Activated CD8-positive, alpha-beta memory T cell treated with anti-CD3 and anti-CD28 coated beads for 36 hours (primary cell): ENCODE measurements around the gene RNPS1. TPM values are rescaled to one million over a fixed set of nuclear protein-coding genes. Genes with fewer than 3 reads are reported as not detected.

Source experiments
- CTCF ChIA-PET: fragments of 350-600 bp; sonication (Branson Sonifier 250); formaldehyde crosslinking; loops from one replicate; lab custom pipeline; 2021; ENCODE audit warnings: antibody characterized with exemption; lab: Charles Lee
- POLR2A ChIA-PET: fragments of 350-600 bp; sonication (Branson Sonifier 250); formaldehyde crosslinking; loops from one replicate; lab custom pipeline; 2021; ENCODE audit warnings: antibody characterized with exemption; lab: Charles Lee
- total RNA-seq, 2 experiments: library from RNA; stranded (reverse); gene quantifications; one replicate each; pipeline ENCODE4 v1.2.3, GENCODE V29; 2021

Gene RNPS1
- 100 to 1,000 TPM; 370 to 387 TPM for total RNA-seq

- ChIA-PET CTCF (interaction anchor here (3.5 kb wide), 1 partner anchor 17 kb away, joined by 15 read pairs; the partner anchor contains the start of gene ECI1), POLR2A (interaction anchor here (0.8 to 2.6 kb wide), 3 partner anchors 14 to 113 kb away, joined by 3 to 6 read pairs (median 4); partner anchors contain the start of genes MLST8 and TRAF7)
Measured at GRCh38 chr16:2267913-2268666, at the start of gene RNPS1. TSS of gene RNPS1 (minus strand) at chr16:2268126. CDS start at chr16:2264643, 3,483 bp downstream.

GRCh38 chr16:2317231-2318020 lies 49.5 kb upstream of the RNPS1 start:
- ChIA-PET POLR2A (no interaction called here), CTCF (no interaction called here)

- CTCF ChIA-PET = interaction anchor here (0.7 kb wide), 1 partner anchor 115 kb away, joined by 3 read pairs; no protein-coding TSS in a partner anchor
- POLR2A ChIA-PET = no interaction called here
Measured at GRCh38 chr16:2308089-2308962, 40.4 kb upstream of the RNPS1 start.

- ChIA-PET CTCF (no interaction called here), POLR2A (no interaction called here)
Measured at GRCh38 chr16:2299915-2300192, 31.9 kb upstream of the RNPS1 start.

- POLR2A ChIA-PET = no interaction called here
- CTCF ChIA-PET = no interaction called here
Measured at GRCh38 chr16:2299121-2299914, 31.4 kb upstream of the RNPS1 start.

GRCh38 chr16:2298621-2299020 lies 30.7 kb upstream of the RNPS1 start:
- CTCF ChIA-PET = interaction anchor here (1.1 kb wide), 1 partner anchor 97 kb away, joined by 3 read pairs; no protein-coding TSS in a partner anchor

GRCh38 chr16:2297506-2297860 lies 29.6 kb upstream of the RNPS1 start:
- POLR2A ChIA-PET = no interaction called here
- CTCF ChIA-PET = interaction anchor here (1.1 kb wide), 1 partner anchor 98 kb away, joined by 3 read pairs; no protein-coding TSS in a partner anchor

More at GRCh38 chr16:2298621-2299020, 30.7 kb upstream of the RNPS1 start:
- POLR2A ChIA-PET = no interaction called here

GRCh38 chr16:2296661-2297505 lies 29.0 kb upstream of the RNPS1 start:
- CTCF ChIA-PET = interaction anchor here (0.6 to 0.9 kb wide), 2 partner anchors 27 to 37 kb away, joined by 3 to 4 read pairs; no protein-coding TSS in a partner anchor
- POLR2A ChIA-PET = no interaction called here

- ChIA-PET CTCF (interaction anchor here (1.0 kb wide), 1 partner anchor 217 kb away, joined by 3 read pairs; no protein-coding TSS in a partner anchor), POLR2A (no interaction called here)
Measured at GRCh38 chr16:2295056-2295798, 27.3 kb upstream of the RNPS1 start.

GRCh38 chr16:2292221-2292620 lies 24.3 kb upstream of the RNPS1 start:
- ChIA-PET CTCF (no interaction called here), POLR2A (no interaction called here)

GRCh38 chr16:2289282-2289681 lies 21.4 kb upstream of the RNPS1 start:
- CTCF ChIA-PET = interaction anchor here (1.3 kb wide), 1 partner anchor 346 kb away, joined by 3 read pairs; the partner anchor contains the start of gene MSRB1
- POLR2A ChIA-PET = interaction anchor here (0.6 kb wide), 1 partner anchor 134 kb away, joined by 3 read pairs; no protein-coding TSS in a partner anchor

GRCh38 chr16:2288726-2289125 lies 20.8 kb upstream of the RNPS1 start:
- POLR2A ChIA-PET = interaction anchor here (0.6 kb wide), 2 partner anchors 9 to 134 kb away, joined by 3 read pairs; no protein-coding TSS in a partner anchor

GRCh38 chr16:2287916-2288547 lies 20.1 kb upstream of the RNPS1 start:
- POLR2A ChIA-PET = no interaction called here
- CTCF ChIA-PET = interaction anchor here (1.3 kb wide), 1 partner anchor 345 kb away, joined by 3 read pairs; the partner anchor contains the start of gene MSRB1

More at GRCh38 chr16:2288726-2289125, 20.8 kb upstream of the RNPS1 start:
- CTCF ChIA-PET = interaction anchor here (1.3 kb wide), 1 partner anchor 346 kb away, joined by 3 read pairs; the partner anchor contains the start of gene MSRB1

GRCh38 chr16:2286550-2286949 lies 18.6 kb upstream of the RNPS1 start:
- ChIA-PET POLR2A (no interaction called here), CTCF (no interaction called here)

- ChIA-PET POLR2A (no interaction called here), CTCF (no interaction called here)
Measured at GRCh38 chr16:2285731-2286191, 17.8 kb upstream of the RNPS1 start.
